IPS-NIHi7 (cell line): ENCODE measurements around the gene IRGQ.
"Not testable (repeated sequence)": the region's sequence is repeated elsewhere in the genome, so short reads cannot be mapped to it uniquely, and the experiment has no call there.

Experiments used
- DNase-seq: peaks from one replicate; pipeline ENCODE4 v3.0.0; 2012; ENCODE audit warnings: mixed read lengths; ENCODE audit errors: extremely low spot score

IRGQ gene

GRCh38 chr19:43598445-43599240, 2.7 kb upstream of the IRGQ start:
- DNase-seq = no peak

GRCh38 chr19:43597876-43598275, 1.9 kb upstream of the IRGQ start:
- no peak for DNase-seq

GRCh38 chr19:43596842-43597461, 1.0 kb upstream of the IRGQ start:
- DNase-seq = no peak

GRCh38 chr19:43595605-43595998, 332 bp downstream of the IRGQ start:
- DNase-seq = no peak

GRCh38 chr19:43594710-43595604, 977 bp downstream of the IRGQ start:
- DNase-seq = peak; percentile 71

GRCh38 chr19:43594081-43594697, 1.7 kb downstream of the IRGQ start:
- DNase-seq = no peak

- DNase-seq = no peak
These were observed 3.1 kb downstream of the IRGQ start for GRCh38 chr19:43592800-43593350.

GRCh38 chr19:43591904-43592772, 3.8 kb downstream of the IRGQ start:
- DNase-seq = no peak

- no peak for DNase-seq
These were observed 6.3 kb downstream of the IRGQ start for GRCh38 chr19:43589678-43590077.

GRCh38 chr19:43589277-43589676, 6.7 kb downstream of the IRGQ start:
- DNase-seq = no peak

- not testable (repeated sequence) for DNase-seq
These were observed 8.9 kb downstream of the IRGQ start for GRCh38 chr19:43587029-43587428.

GRCh38 chr19:43586346-43586745, 9.6 kb downstream of the IRGQ start:
- DNase-seq = no peak

GRCh38 chr19:43584484-43584883, 11.4 kb downstream of the IRGQ start:
- no peak for DNase-seq

GRCh38 chr19:43582495-43582894, 13.4 kb downstream of the IRGQ start:
- DNase-seq = no peak

GRCh38 chr19:43581467-43581866, 14.5 kb downstream of the IRGQ start:
- DNase-seq = no peak

GRCh38 chr19:43578787-43579186, 17.1 kb downstream of the IRGQ start:
- no peak for DNase-seq

GRCh38 chr19:43575955-43576878, 19.7 kb downstream of the IRGQ start:
- no peak for DNase-seq

- DNase-seq = peak; percentile 98
These were observed 20.6 kb downstream of the IRGQ start, which contains the start of the genes PINLYP and XRCC1 for GRCh38 chr19:43575156-43575950. PINLYP (plus strand) TSS chr19:43575801; CDS start chr19:43577192, 1,391 bp downstream. XRCC1 (minus strand) TSS chr19:43575527; CDS start chr19:43575458, 69 bp downstream.
